Neuronal stem cell (in vitro differentiated cells): ENCODE data around the gene SULT1E1.

Source experiments
- DNase-seq: peaks from one replicate; pipeline ENCODE4 v3.0.0-alpha.2; 2013; ENCODE audit warnings: low spot score
- H2AFZ ChIP-seq: one replicate; pipeline ENCODE4 v1.6.1; 2013; ENCODE audit warnings: mild to moderate bottlenecking, low read length, inconsistent platforms
- H2AK5ac ChIP-seq: 2 replicates; pipeline ENCODE4 v1.6.1; 2013; ENCODE audit warnings: low read depth, mild to moderate bottlenecking, inconsistent platforms, low read length, moderate library complexity, mixed read lengths
- H2BK120ac ChIP-seq: 2 replicates; pipeline ENCODE4 v1.6.1; 2013; ENCODE audit warnings: low read depth, mild to moderate bottlenecking, inconsistent platforms, low read length, moderate library complexity, mixed read lengths
- H2BK12ac ChIP-seq: one replicate; pipeline ENCODE4 v1.6.1; 2013; ENCODE audit warnings: low read length, inconsistent platforms
- H2BK15ac ChIP-seq: 2 replicates; pipeline ENCODE4 v1.6.1; 2013; ENCODE audit warnings: mild to moderate bottlenecking, low read length, inconsistent platforms, mixed read lengths
- H2BK5ac ChIP-seq: one replicate; pipeline ENCODE4 v1.6.1; 2013; ENCODE audit warnings: inconsistent platforms, mild to moderate bottlenecking, low read length, moderate library complexity
- H3K14ac ChIP-seq: one replicate; pipeline ENCODE4 v1.6.1; 2013; ENCODE audit warnings: low read length, inconsistent platforms
- H3K18ac ChIP-seq: 2 replicates; pipeline ENCODE4 v1.6.1; 2013; ENCODE audit warnings: low read length, inconsistent platforms
- H3K23ac ChIP-seq: 2 replicates; pipeline ENCODE4 v1.6.1; 2013; ENCODE audit warnings: low read depth, mild to moderate bottlenecking, mixed read lengths, low read length, inconsistent platforms; ENCODE audit not compliant: poor library complexity
- H3K27ac ChIP-seq: replicated peaks from 3 replicates; pipeline ENCODE4 v1.5.1; 2013; ENCODE audit warnings: low read length, inconsistent platforms
- H3K27me3 ChIP-seq, 3 experiments: 2 replicates each; pipeline ENCODE4 v1.6.1; 2013; ENCODE audit warnings: low read length in 3 of 3, mild to moderate bottlenecking in 2 of 3, inconsistent platforms in 1 of 3, low read depth in 1 of 3, mixed read lengths in 1 of 3, moderate library complexity in 1 of 3; ENCODE audit not compliant: control insufficient read depth in 3 of 3, insufficient read depth in 3 of 3
- H3K36me3 ChIP-seq, 2 donors: replicated peaks in 1 of 2; 2 replicates each; pipeline ENCODE4 v1.6.1; 2013; ENCODE audit warnings: low read length in 2 of 2; ENCODE audit not compliant: control insufficient read depth in 2 of 2, insufficient read depth in 2 of 2
- H3K4ac ChIP-seq: 2 replicates; pipeline ENCODE4 v1.6.1; 2013; ENCODE audit warnings: inconsistent platforms, mild to moderate bottlenecking, low read length, moderate library complexity
- H3K4me1 ChIP-seq, 2 donors: 1 replicate in 1 of 2; 2 replicates in 1 of 2; pipeline ENCODE4 v1.6.1; 2013; ENCODE audit warnings: low read length in 2 of 2, low read depth in 1 of 2; ENCODE audit not compliant: control insufficient read depth in 2 of 2, insufficient read depth in 1 of 2
- H3K4me2 ChIP-seq: one replicate; pipeline ENCODE4 v1.6.1; 2013; ENCODE audit warnings: mild to moderate bottlenecking, low read length, inconsistent platforms; ENCODE audit not compliant: insufficient read depth, poor library complexity, severe bottlenecking
- H3K4me3 ChIP-seq, 2 donors: 2 replicates each; pipeline ENCODE4 v1.5.1; 2013; ENCODE audit warnings: low read length in 2 of 2, mild to moderate bottlenecking in 2 of 2, inconsistent platforms in 1 of 2, moderate library complexity in 1 of 2
- H3K79me1 ChIP-seq: one replicate; pipeline ENCODE4 v1.6.1; 2013; ENCODE audit warnings: low read depth, mild to moderate bottlenecking, inconsistent platforms, low read length, moderate library complexity
- H3K9ac ChIP-seq: one replicate; pipeline ENCODE4 v1.6.1; 2013; ENCODE audit warnings: mild to moderate bottlenecking, low read depth, low read length, inconsistent platforms; ENCODE audit not compliant: poor library complexity
- H3K9me3 ChIP-seq, 2 donors: replicated peaks in 1 of 2; 2 replicates each; pipeline versions ENCODE3 to v1.6.1; 2013; ENCODE audit warnings: low read length in 2 of 2, mild to moderate bottlenecking in 2 of 2, inconsistent platforms in 1 of 2, low read depth in 1 of 2, mixed read lengths in 1 of 2, moderate library complexity in 1 of 2; ENCODE audit not compliant: control insufficient read depth in 2 of 2, insufficient read depth in 1 of 2
- H4K8ac ChIP-seq: one replicate; pipeline ENCODE4 v1.6.1; 2013; ENCODE audit warnings: low read depth, mild to moderate bottlenecking, inconsistent platforms, low read length, moderate library complexity
- H4K91ac ChIP-seq: one replicate; pipeline ENCODE4 v1.6.1; 2013; ENCODE audit warnings: low read length, low read depth, mild to moderate bottlenecking, inconsistent platforms; ENCODE audit not compliant: poor library complexity
- WGBS, 2 donors: extraction: QIAGEN DNeasy Blood & Tissue Kit; methylation state at CpG; one replicate each; pipeline ENCODE4 v1.1.7; 2013; ENCODE audit warnings: missing lambda C conversion rate in 2 of 2, mixed read lengths in 1 of 2; ENCODE audit not compliant: insufficient read length in 2 of 2, insufficient replicate concordance in 1 of 2; ENCODE audit errors: extremely low coverage in 2 of 2; 5-methylcytosine and 5-hydroxymethylcytosine counted together

SULT1E1 gene

GRCh38 chr4:69859140-69859685 is 732 bp downstream of the SULT1E1 start:
- Histone ChIP-seq H2AK5ac (no peak overlapping the region), H3K23ac (no peak overlapping the region), H3K4me3 (no peak overlapping the region), H2BK12ac (no peak overlapping the region), H2BK120ac (no peak overlapping the region), H3K79me1 (no peaks in the 10 kb centered on the region), H3K4ac (no peak overlapping the region), H3K14ac (no peak overlapping the region), H3K9ac (no peak overlapping the region), H3K27me3 (no peaks in the 10 kb centered on the region), H2BK15ac (no peak overlapping the region), H4K8ac (no peak overlapping the region), H3K18ac (no peak overlapping the region), H3K4me2 (no peak overlapping the region), H2BK5ac (no peak overlapping the region), H3K27ac (no peak overlapping the region), H3K4me1 (no peaks in the 10 kb centered on the region), H2AFZ (no peak overlapping the region), H3K36me3 (no peaks in the 10 kb centered on the region), H4K91ac (no peak overlapping the region), H3K9me3 (no peaks in the 10 kb centered on the region)
- DNase-seq, result no peak
- WGBS, 2 donors, result no CpG with 5 or more reads among the region's 1 CpG

- Histone ChIP-seq H3K18ac (no peak overlapping the region), H4K91ac (no peak overlapping the region), H2BK15ac (no peak overlapping the region), H3K27ac (no peak overlapping the region), H3K4me2 (no peak overlapping the region), H3K79me1 (no peaks in the 10 kb centered on the region), H2BK120ac (no peak overlapping the region), H3K14ac (no peak overlapping the region), H4K8ac (no peak overlapping the region), H3K23ac (no peak overlapping the region), H3K4me1 (no peaks in the 10 kb centered on the region), H3K9me3 (no peaks in the 10 kb centered on the region), H2BK5ac (no peak overlapping the region), H3K36me3 (no peaks in the 10 kb centered on the region), H2BK12ac (no peak overlapping the region), H2AFZ (no peak overlapping the region), H3K4me3 (no peak overlapping the region), H3K27me3 (no peaks in the 10 kb centered on the region), H3K4ac (no peak overlapping the region), H3K9ac (no peak overlapping the region), H2AK5ac (no peak overlapping the region)
- WGBS, 2 donors, result no CpG with 5 or more reads among the region's 1 CpG
- DNase-seq, result no peak
Measured at GRCh38 chr4:69858690-69859089, 1.3 kb downstream of the SULT1E1 start.

GRCh38 chr4:69855822-69856221 is 4.1 kb downstream of the SULT1E1 start:
- no peak overlapping the region for H3K4me3 ChIP-seq
- H4K91ac ChIP-seq, result no peak overlapping the region
- no peak overlapping the region for H2BK15ac ChIP-seq
- H3K27me3 ChIP-seq, result no peaks in the 10 kb centered on the region
- no peak overlapping the region for H2BK120ac ChIP-seq
- no peak overlapping the region for H2BK12ac ChIP-seq
- no peak overlapping the region for H3K4me2 ChIP-seq
- H3K14ac ChIP-seq, result no peak overlapping the region
- H3K4ac ChIP-seq, result no peak overlapping the region
- no peak overlapping the region for H3K23ac ChIP-seq
- no peaks in the 10 kb centered on the region for H3K36me3 ChIP-seq
- H3K79me1 ChIP-seq, result no peaks in the 10 kb centered on the region
- H3K4me1 ChIP-seq, result no peaks in the 10 kb centered on the region
- no peak overlapping the region for H4K8ac ChIP-seq
- WGBS, 2 donors, result no CpG with 5 or more reads among the region's 2 CpGs
- no peak overlapping the region for H2BK5ac ChIP-seq
- no peak overlapping the region for H2AFZ ChIP-seq
- H3K18ac ChIP-seq, result no peak overlapping the region
- no peaks in the 10 kb centered on the region for H3K9me3 ChIP-seq
- no peak overlapping the region for H2AK5ac ChIP-seq
- DNase-seq, result no peak
- no peak overlapping the region for H3K9ac ChIP-seq
- H3K27ac ChIP-seq, result no peak overlapping the region

DNA sequence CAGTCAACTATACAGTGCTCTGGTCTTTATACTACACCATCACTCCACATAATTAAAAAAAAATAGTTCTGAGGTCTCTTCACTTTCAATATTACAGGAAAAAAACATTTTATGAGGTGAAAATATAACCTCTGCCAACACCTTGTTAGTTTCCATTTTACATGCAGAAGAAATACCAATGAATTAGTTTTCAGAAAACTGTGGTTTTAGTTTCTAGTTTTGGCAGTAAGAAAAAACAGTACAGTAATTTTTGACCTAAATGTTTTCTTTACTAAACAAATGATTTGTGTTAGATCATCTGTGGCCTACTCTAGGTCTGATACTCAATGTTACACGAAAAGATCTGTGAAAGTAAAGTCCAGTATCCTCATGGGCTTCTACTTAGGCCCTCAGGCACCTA is 10.0 kb downstream of the SULT1E1 start:
- no peak overlapping the region for H2BK12ac ChIP-seq
- WGBS, 2 donors, result no CpG with 5 or more reads among the region's 1 CpG
- no peak overlapping the region for H2BK15ac ChIP-seq

More for the DNA sequence above, 10.0 kb downstream of the SULT1E1 start:
- H3K27me3 ChIP-seq, result no peaks in the 10 kb centered on the region
- H3K14ac ChIP-seq, result no peak overlapping the region
- H3K9me3 ChIP-seq, result no peaks in the 10 kb centered on the region
- no peak for DNase-seq
- H3K4me2 ChIP-seq, result no peak overlapping the region
- H3K18ac ChIP-seq, result no peak overlapping the region
- no peak overlapping the region for H2BK120ac ChIP-seq
- H4K8ac ChIP-seq, result no peak overlapping the region
- H2AK5ac ChIP-seq, result no peak overlapping the region
- no peak overlapping the region for H2AFZ ChIP-seq
- no peak overlapping the region for H3K4ac ChIP-seq
- no peak overlapping the region for H3K4me3 ChIP-seq
- H3K23ac ChIP-seq, result no peak overlapping the region
- no peaks in the 10 kb centered on the region for H3K36me3 ChIP-seq
- H2BK5ac ChIP-seq, result no peak overlapping the region
- H3K79me1 ChIP-seq, result no peaks in the 10 kb centered on the region
- no peak overlapping the region for H4K91ac ChIP-seq
- no peaks in the 10 kb centered on the region for H3K4me1 ChIP-seq
- H3K27ac ChIP-seq, result no peak overlapping the region
- no peak overlapping the region for H3K9ac ChIP-seq
